ENCODE data around the gene NAGA.

NAGA gene

GRCh38 chr22:42062506-42063170 lies 8.0 kb downstream of the NAGA start:
- TF ChIP-seq TAF1 (IDR thresholded peaks at IDR 0.05; ENCODE audit: low read depth) (no peak), TCF12 (IDR thresholded peaks at IDR 0.05; ENCODE audit: low read depth) (no peak), RAD21 (IDR thresholded peaks at IDR 0.05; ENCODE audit: low read depth) (no peak), EGR1 (IDR thresholded peaks at IDR 0.05) (no peak), ZBTB7A (IDR thresholded peaks at IDR 0.05; ENCODE audit: low read depth) (no peak), EP300 (IDR thresholded peaks at IDR 0.05; ENCODE audit: borderline replicate concordance) (no peak)
- TF ChIP-seq, protein P1, sequence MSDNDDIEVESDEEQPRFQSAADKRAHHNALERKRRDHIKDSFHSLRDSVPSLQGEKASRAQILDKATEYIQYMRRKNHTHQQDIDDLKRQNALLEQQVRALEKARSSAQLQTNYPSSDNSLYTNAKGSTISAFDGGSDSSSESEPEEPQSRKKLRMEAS (IDR thresholded peaks at IDR 0.05), result no peak

GRCh38 chr22:42061041-42061440 lies 9.6 kb downstream of the NAGA start:
- TF ChIP-seq NFIC (IDR thresholded peaks at IDR 0.05), result no peak
- no peak for TF ChIP-seq USF1 (IDR thresholded peaks at IDR 0.05)
- TF ChIP-seq, protein P1 (IDR thresholded peaks at IDR 0.05), result no peak
- no peak for TF ChIP-seq FOXM1 (IDR thresholded peaks at IDR 0.05; ENCODE audit: borderline replicate concordance, low read depth)
- TF ChIP-seq TEAD4 (IDR thresholded peaks at IDR 0.05), result no peak
- TF ChIP-seq CEBPB (IDR thresholded peaks at IDR 0.05), result no peak
- TF ChIP-seq TCF12 (IDR thresholded peaks at IDR 0.05; ENCODE audit: low read depth), result no peak
- no peak for TF ChIP-seq EP300 (IDR thresholded peaks at IDR 0.05; ENCODE audit: borderline replicate concordance)
- no peak for TF ChIP-seq ZBTB7A (IDR thresholded peaks at IDR 0.05; ENCODE audit: low read depth)

GRCh38 chr22:42060489-42060888 lies 10.1 kb downstream of the NAGA start:
- no peak for TF ChIP-seq EGR1 (IDR thresholded peaks at IDR 0.05)
- TF ChIP-seq EP300 (IDR thresholded peaks at IDR 0.05; ENCODE audit: borderline replicate concordance), result no peak
- no peak for TF ChIP-seq TCF12 (IDR thresholded peaks at IDR 0.05; ENCODE audit: low read depth)
- TF ChIP-seq FOXM1 (IDR thresholded peaks at IDR 0.05; ENCODE audit: borderline replicate concordance, low read depth), result no peak
- no peak for TF ChIP-seq CREB1 (IDR thresholded peaks at IDR 0.05; ENCODE audit: low read depth)
- TF ChIP-seq TEAD4 (IDR thresholded peaks at IDR 0.05), result no peak
- TF ChIP-seq YY1 (IDR thresholded peaks at IDR 0.05; ENCODE audit: low read depth), result no peak
- TF ChIP-seq REST (IDR thresholded peaks at IDR 0.05; ENCODE audit: low read depth), result no peak

DNA sequence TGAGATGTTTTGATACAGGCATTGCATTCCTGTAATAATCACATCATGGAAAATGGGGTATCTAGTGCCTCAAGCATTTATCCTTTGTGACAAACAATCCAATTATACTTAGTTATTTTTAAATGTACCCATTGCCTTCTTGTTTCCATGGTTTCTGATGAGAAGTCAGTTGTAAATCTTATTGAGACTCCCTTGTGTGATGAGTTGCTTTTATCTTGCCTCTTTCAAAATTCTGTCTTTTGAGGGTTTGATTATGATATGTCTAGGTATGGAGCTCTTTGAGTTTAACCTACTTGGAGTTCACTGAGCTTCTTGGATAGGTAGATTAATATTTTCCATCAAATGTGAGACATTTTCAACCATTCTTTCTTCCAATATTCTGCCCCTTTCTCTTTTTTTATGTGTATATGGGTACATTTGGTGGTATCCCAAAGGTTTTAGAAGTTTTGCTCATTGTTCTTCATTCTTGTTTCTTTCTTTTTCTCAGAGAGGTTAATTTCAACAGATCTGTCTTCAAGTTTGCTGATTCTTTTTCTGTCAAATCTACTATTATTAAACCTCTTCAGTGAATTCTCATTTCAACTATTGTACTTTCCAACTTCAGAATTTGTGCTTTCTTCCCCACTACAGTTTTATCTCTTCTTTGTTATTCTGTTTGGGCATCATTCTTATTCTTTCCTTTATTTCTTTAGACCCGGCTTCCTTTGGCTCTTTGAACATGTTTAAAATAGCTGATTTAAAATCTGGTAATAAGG lies 13.7 kb downstream of the NAGA start:
- TF ChIP-seq YY1 (IDR thresholded peaks at IDR 0.05; ENCODE audit: low read depth) (no peak), TAF1 (IDR thresholded peaks at IDR 0.05; ENCODE audit: low read depth) (no peak), CEBPB (IDR thresholded peaks at IDR 0.05) (no peak), EP300 (IDR thresholded peaks at IDR 0.05; ENCODE audit: borderline replicate concordance) (no peak), FOXM1 (IDR thresholded peaks at IDR 0.05; ENCODE audit: borderline replicate concordance, low read depth) (no peak), TEAD4 (IDR thresholded peaks at IDR 0.05) (no peak), TCF12 (IDR thresholded peaks at IDR 0.05; ENCODE audit: low read depth) (no peak), NFIC (IDR thresholded peaks at IDR 0.05) (no peak), USF1 (IDR thresholded peaks at IDR 0.05) (no peak), EGR1 (IDR thresholded peaks at IDR 0.05) (no peak), ZBTB7A (IDR thresholded peaks at IDR 0.05; ENCODE audit: low read depth) (no peak), RAD21 (IDR thresholded peaks at IDR 0.05; ENCODE audit: low read depth) (no peak), REST (IDR thresholded peaks at IDR 0.05; ENCODE audit: low read depth) (no peak), CREB1 (IDR thresholded peaks at IDR 0.05; ENCODE audit: low read depth) (no peak)
- TF ChIP-seq, protein P1 (IDR thresholded peaks at IDR 0.05), result no peak

GRCh38 chr22:42052765-42053164 lies 17.8 kb downstream of the NAGA start:
- TF ChIP-seq TEAD4 (IDR thresholded peaks at IDR 0.05) (no peak), FOXM1 (IDR thresholded peaks at IDR 0.05; ENCODE audit: borderline replicate concordance, low read depth) (no peak), ZBTB7A (IDR thresholded peaks at IDR 0.05; ENCODE audit: low read depth) (no peak), CEBPB (IDR thresholded peaks at IDR 0.05) (no peak), REST (IDR thresholded peaks at IDR 0.05; ENCODE audit: low read depth) (no peak), EP300 (IDR thresholded peaks at IDR 0.05; ENCODE audit: borderline replicate concordance) (no peak), YY1 (IDR thresholded peaks at IDR 0.05; ENCODE audit: low read depth) (no peak), TCF12 (IDR thresholded peaks at IDR 0.05; ENCODE audit: low read depth) (no peak), CREB1 (IDR thresholded peaks at IDR 0.05; ENCODE audit: low read depth) (no peak), NFIC (IDR thresholded peaks at IDR 0.05) (no peak), TAF1 (IDR thresholded peaks at IDR 0.05; ENCODE audit: low read depth) (no peak), USF1 (IDR thresholded peaks at IDR 0.05) (no peak), RAD21 (IDR thresholded peaks at IDR 0.05; ENCODE audit: low read depth) (no peak), EGR1 (IDR thresholded peaks at IDR 0.05) (no peak)
- TF ChIP-seq, protein P1 (IDR thresholded peaks at IDR 0.05), result no peak

Measured in Ishikawa (cell line).